Measurements from ENCODE around the gene CCDC91.

DNA sequence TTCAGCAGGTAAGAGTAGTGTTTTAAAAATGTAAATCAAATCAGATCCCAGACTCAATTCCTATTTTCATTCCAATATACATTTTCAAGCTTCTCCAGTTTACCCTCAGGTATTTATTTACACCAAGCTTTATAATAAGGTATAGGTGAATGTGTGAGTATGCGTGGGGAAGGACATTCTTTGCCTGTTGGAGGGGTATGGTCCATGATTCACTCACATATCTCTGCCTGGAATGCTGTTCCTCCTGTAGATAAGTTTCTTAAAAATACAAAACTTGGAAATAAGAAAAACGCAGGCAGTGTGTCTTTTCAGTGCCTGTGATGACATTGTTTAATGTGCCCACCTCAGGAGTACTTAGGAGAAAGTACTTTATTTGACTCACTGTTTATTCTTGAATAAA lies 118.6 kb downstream of the CCDC91 start:
- TF ChIP-seq, protein P1, sequence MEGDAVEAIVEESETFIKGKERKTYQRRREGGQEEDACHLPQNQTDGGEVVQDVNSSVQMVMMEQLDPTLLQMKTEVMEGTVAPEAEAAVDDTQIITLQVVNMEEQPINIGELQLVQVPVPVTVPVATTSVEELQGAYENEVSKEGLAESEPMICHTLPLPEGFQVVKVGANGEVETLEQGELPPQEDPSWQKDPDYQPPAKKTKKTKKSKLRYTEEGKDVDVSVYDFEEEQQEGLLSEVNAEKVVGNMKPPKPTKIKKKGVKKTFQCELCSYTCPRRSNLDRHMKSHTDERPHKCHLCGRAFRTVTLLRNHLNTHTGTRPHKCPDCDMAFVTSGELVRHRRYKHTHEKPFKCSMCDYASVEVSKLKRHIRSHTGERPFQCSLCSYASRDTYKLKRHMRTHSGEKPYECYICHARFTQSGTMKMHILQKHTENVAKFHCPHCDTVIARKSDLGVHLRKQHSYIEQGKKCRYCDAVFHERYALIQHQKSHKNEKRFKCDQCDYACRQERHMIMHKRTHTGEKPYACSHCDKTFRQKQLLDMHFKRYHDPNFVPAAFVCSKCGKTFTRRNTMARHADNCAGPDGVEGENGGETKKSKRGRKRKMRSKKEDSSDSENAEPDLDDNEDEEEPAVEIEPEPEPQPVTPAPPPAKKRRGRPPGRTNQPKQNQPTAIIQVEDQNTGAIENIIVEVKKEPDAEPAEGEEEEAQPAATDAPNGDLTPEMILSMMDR (IDR thresholded peaks at IDR 0.05): no peak
- TF ChIP-seq POLR2A (IDR thresholded peaks at IDR 0.05): no peak
